Measurements from ENCODE around the gene PCDHB6. TPM values are rescaled to one million over a fixed set of nuclear protein-coding genes. Genes with fewer than 3 reads are reported as not detected.
"Not testable (repeated sequence)": the region's sequence is repeated elsewhere in the genome, so short reads cannot be mapped to it uniquely, and the experiment has no call there.

Gene PCDHB6
- total RNA-seq, result 1 to 10 TPM in 6 of 7 donors, under 1 TPM in 1; 0.34 to 2.4 (median 2.0) TPM
- 1 to 10 TPM; 1.1 TPM for polyA plus RNA-seq
- long read RNA-seq, donor 1, result 0 reads
- long read RNA-seq, donor 2, partial matches to known transcripts, result 0 of 1 reads
- long read RNA-seq, donor 2, other reads (novel, unspliced or antisense), result 0 of 1 reads
- long read RNA-seq, donor 3, result 0 reads

DNA sequence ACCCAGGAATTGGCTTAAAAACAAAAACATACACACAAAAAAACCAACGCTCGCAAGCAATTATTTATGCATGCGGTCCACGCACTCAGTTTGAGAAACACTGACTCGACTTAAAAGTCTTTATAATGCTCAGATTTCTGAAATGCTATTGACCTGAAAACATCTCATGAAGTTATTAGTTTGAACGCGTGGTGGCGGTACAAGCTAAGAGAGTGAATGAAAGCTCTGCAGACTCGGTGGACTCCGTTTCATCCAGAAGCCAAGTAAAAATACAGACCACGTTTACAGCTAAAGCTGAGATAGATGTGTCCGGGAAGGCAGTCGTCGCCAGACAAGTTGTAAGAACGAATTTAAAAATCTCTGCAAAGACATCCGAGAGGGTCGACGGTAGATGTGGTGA is at the start of gene PCDHB6:
Gene PCDHB6 (plus strand): TSS at position 246 of the 400 bp plus-strand sequence. CDS start 201 bp downstream, outside the sequence.
- Histone ChIP-seq H3K36me3 (no peaks in the 10 kb centered on the region), H3K4me3 (no peak within 1 kb of the TSS), H3K4me1 (ENCODE audit: insufficient read depth) (no peaks in the 10 kb centered on the region), H3K27me3 (no peaks in the 10 kb centered on the region), H3K9me3 (peaks cover 2 to 25% of the 10 kb centered on the region in 2 donors), H3K27ac (no peak within 1 kb of the TSS)
- TF ChIP-seq CTCF (IDR thresholded peaks at IDR 0.05) (no peak), POLR2A (IDR thresholded peaks at IDR 0.05) (no peak), EP300 (IDR thresholded peaks at IDR 0.05) (no peak)
- intact Hi-C loops (cut with DNase I), result no loop called here
- 7 to 18% (median 14%) methylated on average over 18 of the region's 18 CpGs for WGBS, 3 donors
- DNase-seq, result no peak

DNA sequence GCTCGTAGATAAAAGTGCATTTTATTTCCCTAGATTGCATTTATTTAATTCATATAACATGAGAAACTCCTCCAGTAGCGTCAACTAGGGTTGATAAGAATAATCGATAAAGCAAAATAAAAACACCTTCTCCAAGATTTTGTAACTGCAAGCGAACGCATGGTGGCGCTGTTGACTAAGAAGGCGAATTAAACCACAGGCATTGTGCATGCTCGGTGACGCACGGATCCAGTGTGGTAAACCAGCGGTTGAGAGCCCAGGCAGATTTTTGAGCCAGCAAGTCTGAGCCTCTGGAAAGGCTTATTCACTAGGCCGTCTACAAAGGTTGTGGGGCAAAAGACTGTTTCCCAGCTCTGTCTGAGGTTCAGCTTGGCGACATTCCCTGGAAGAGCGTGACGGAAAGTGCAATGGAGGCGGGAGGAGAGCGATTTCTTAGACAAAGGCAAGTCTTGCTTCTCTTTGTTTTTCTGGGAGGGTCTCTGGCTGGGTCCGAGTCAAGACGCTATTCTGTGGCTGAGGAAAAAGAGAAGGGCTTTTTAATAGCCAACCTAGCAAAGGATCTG is 49.5 kb upstream of the PCDHB6 start, which contains the start of gene PCDHB3:
Gene PCDHB3 (plus strand): TSS at position 231 of the 563 bp plus-strand sequence. CDS start 177 bp downstream, at position 408.
- Histone ChIP-seq H3K4me3 (peak within 1 kb of the TSS; percentile 12), H3K36me3 (no peaks in the 10 kb centered on the region), H3K27me3 (no peaks in the 10 kb centered on the region), H3K4me1 (ENCODE audit: insufficient read depth) (no peaks in the 10 kb centered on the region), H3K27ac (no peak within 1 kb of the TSS), H3K9me3 (peaks cover 0 to 25% of the 10 kb centered on the region in 2 donors)
- 12 to 21% (median 17%) methylated on average over 19 of the region's 19 CpGs for WGBS, 3 donors
- DNase-seq, result peak; percentile 32 to 65 (median 47)
- no peak for TF ChIP-seq CTCF (IDR thresholded peaks at IDR 0.05)
- TF ChIP-seq EP300 (IDR thresholded peaks at IDR 0.05), result no peak
- no peak for TF ChIP-seq POLR2A (IDR thresholded peaks at IDR 0.05)
- intact Hi-C loops (cut with DNase I), result no loop called here

GRCh38 chr5:141101059-141101458 is 48.8 kb upstream of the PCDHB6 start:
- TF ChIP-seq EP300 (IDR thresholded peaks at IDR 0.05) (no peak), CTCF (IDR thresholded peaks at IDR 0.05) (no peak), POLR2A (IDR thresholded peaks at IDR 0.05) (no peak)
- Histone ChIP-seq H3K4me3 (no peak overlapping the region), H3K36me3 (no peaks in the 10 kb centered on the region), H3K4me1 (ENCODE audit: insufficient read depth) (no peaks in the 10 kb centered on the region), H3K9me3 (peaks cover 0 to 21% of the 10 kb centered on the region in 2 donors), H3K27ac (no peak overlapping the region), H3K27me3 (no peaks in the 10 kb centered on the region)
- DNase-seq, result no peak
- 28 to 48% (median 43%) methylated on average over 20 of the region's 20 CpGs for WGBS, 3 donors
- intact Hi-C loops (cut with DNase I), result no loop called here

DNA sequence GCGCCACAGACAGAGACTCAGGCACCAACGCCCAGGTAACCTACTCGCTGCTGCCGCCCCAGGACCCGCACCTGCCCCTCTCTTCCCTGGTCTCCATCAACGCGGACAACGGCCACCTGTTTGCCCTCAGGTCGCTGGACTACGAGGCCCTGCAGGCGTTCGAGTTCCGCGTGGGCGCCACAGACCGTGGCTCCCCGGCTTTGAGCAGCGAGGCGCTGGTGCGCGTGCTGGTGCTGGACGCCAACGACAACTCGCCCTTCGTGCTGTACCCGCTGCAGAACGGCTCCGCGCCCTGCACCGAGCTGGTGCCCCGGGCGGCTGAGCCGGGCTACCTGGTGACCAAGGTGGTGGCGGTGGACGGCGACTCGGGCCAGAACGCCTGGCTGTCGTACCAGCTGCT is 47.8 kb upstream of the PCDHB6 start:
- H3K4me3 ChIP-seq; DNase-seq; H3K36me3 ChIP-seq; H3K27ac ChIP-seq; H3K4me1 ChIP-seq (ENCODE audit: insufficient read depth); H3K27me3 ChIP-seq; intact Hi-C loops (cut with DNase I): not testable (repeated sequence)
- peaks cover 0 to 18% of the 10 kb centered on the region in 2 donors for H3K9me3 ChIP-seq
- WGBS, 3 donors, result 34 to 44% (median 42%) methylated on average over 8 to 37 of the region's 39 CpGs

- H3K4me1 ChIP-seq (ENCODE audit: insufficient read depth); H3K27ac ChIP-seq; H3K27me3 ChIP-seq; H3K4me3 ChIP-seq; H3K36me3 ChIP-seq; intact Hi-C loops (cut with DNase I); DNase-seq: not testable (repeated sequence)
- H3K9me3 ChIP-seq, result peaks cover 0 to 18% of the 10 kb centered on the region in 2 donors
- WGBS, 3 donors, result 20 to 40% (median 24%) methylated on average over 2 to 35 of the region's 38 CpGs
Observed at GRCh38 chr5:141102471-141102870, 47.4 kb upstream of the PCDHB6 start.
